Small intestine (tissue), 7 donors: ENCODE data around the gene SEMA3D. TPM values are rescaled to one million over a fixed set of nuclear protein-coding genes. Genes with fewer than 3 reads are reported as not detected.

Experiments used
- DNase-seq, 2 donors: peaks; one replicate each; pipeline versions ENCODE4 v3.0.0 to v3.0.0-alpha.2; 2013
- FAIRE-seq: peaks from 2 replicates; lab custom pipeline; 2012; peaks lifted over from hg19 to GRCh38; lab: Jason Lieb, UNC
- H3K27ac ChIP-seq, 3 donors: one replicate each; pipeline ENCODE4 v1.5.1; 2013; ENCODE audit warnings: low read length in 2 of 3, mild to moderate bottlenecking in 2 of 3, control low read depth in 1 of 3, inconsistent platforms in 1 of 3, low read depth in 1 of 3, moderate library complexity in 1 of 3
- H3K27me3 ChIP-seq, 3 donors: one replicate each; pipeline ENCODE4 v1.6.1; 2013; ENCODE audit warnings: low read length in 3 of 3, inconsistent platforms in 1 of 3; ENCODE audit not compliant: control insufficient read depth in 3 of 3, insufficient read depth in 3 of 3
- H3K36me3 ChIP-seq, 3 donors: one replicate each; pipeline ENCODE4 v1.6.1; 2013; ENCODE audit warnings: low read length in 3 of 3, inconsistent platforms in 1 of 3, low read depth in 1 of 3, mild to moderate bottlenecking in 1 of 3, moderate library complexity in 1 of 3; ENCODE audit not compliant: control insufficient read depth in 3 of 3, insufficient read depth in 2 of 3
- H3K4me1 ChIP-seq, 3 donors: one replicate each; pipeline ENCODE4 v1.6.1; 2013; ENCODE audit warnings: low read length in 2 of 3, inconsistent platforms in 1 of 3, low read depth in 1 of 3, mild to moderate bottlenecking in 1 of 3, moderate library complexity in 1 of 3; ENCODE audit not compliant: control insufficient read depth in 3 of 3, insufficient read depth in 2 of 3
- H3K4me3 ChIP-seq, 3 donors: one replicate each; pipeline ENCODE4 v1.5.1; 2013; ENCODE audit warnings: low read length in 3 of 3, control low read depth in 1 of 3, inconsistent platforms in 1 of 3, low read depth in 1 of 3, mild to moderate bottlenecking in 1 of 3, moderate library complexity in 1 of 3
- H3K9me3 ChIP-seq, 2 donors: one replicate each; pipeline ENCODE4 v1.6.1; 2013; ENCODE audit warnings: low read depth in 1 of 2, low read length in 1 of 2; ENCODE audit not compliant: control insufficient read depth in 2 of 2, insufficient read depth in 1 of 2
- WGBS, 3 donors: extraction: QIAGEN DNeasy Blood & Tissue Kit; methylation state at CpG; one replicate each; pipeline ENCODE4 v1.1.7; 2013; 5-methylcytosine and 5-hydroxymethylcytosine counted together
- polyA plus RNA-seq, 4 donors: library from polyadenylated mRNA; stranded (reverse) in 3 of 4; unstranded in 1 of 4; fragments of 200-250 nt in 3 of 4; fragments of 120-200 nt in 1 of 4; gene quantifications; one replicate each; pipeline versions ENCODE4 v1.2.1 to v1.2.3, GENCODE V29; 2013
- donor health status: healthy with polysubstance abuse.
- donor health status: control.
- donor health status: control.
- donor health status: Bipolar disorder and iron deficiency.
- donor health status: healthy.

Gene SEMA3D
- polyA plus RNA-seq, 4 donors = 0.27 to 6.9 (median 0.95) TPM; not detected in 1

GRCh38 chr7:85221796-85222195 lies 34.9 kb upstream of the SEMA3D start:
- FAIRE-seq = no peak
- DNase-seq = no peak
- no peak overlapping the region for H3K4me3 ChIP-seq
- no peaks in the 10 kb centered on the region for H3K36me3 ChIP-seq
- H3K27ac ChIP-seq = no peak overlapping the region
- no peaks in the 10 kb centered on the region for H3K27me3 ChIP-seq
- H3K9me3 ChIP-seq = no peaks in the 10 kb centered on the region
- H3K4me1 ChIP-seq = no peaks in the 10 kb centered on the region

GRCh38 chr7:85220651-85221050 lies 33.8 kb upstream of the SEMA3D start:
- Histone ChIP-seq H3K27ac (no peak overlapping the region), H3K4me1 (no peaks in the 10 kb centered on the region), H3K9me3 (no peaks in the 10 kb centered on the region), H3K36me3 (no peaks in the 10 kb centered on the region), H3K4me3 (no peak overlapping the region), H3K27me3 (no peaks in the 10 kb centered on the region)
- FAIRE-seq = no peak
- no peak for DNase-seq

- no peaks in the 10 kb centered on the region for H3K9me3 ChIP-seq
- no peak for DNase-seq
- no peaks in the 10 kb centered on the region for H3K4me1 ChIP-seq
- H3K4me3 ChIP-seq = no peak overlapping the region
- H3K27me3 ChIP-seq = no peaks in the 10 kb centered on the region
- H3K27ac ChIP-seq = no peak overlapping the region
- no peak for FAIRE-seq
- 81 to 91% (median 89%) methylated on average over 2 of the region's 2 CpGs for WGBS, 3 donors
- no peaks in the 10 kb centered on the region for H3K36me3 ChIP-seq
Measured at GRCh38 chr7:85220023-85220422, 33.2 kb upstream of the SEMA3D start.

GRCh38 chr7:85217085-85217484 lies 30.2 kb upstream of the SEMA3D start:
- H3K4me3 ChIP-seq = no peak overlapping the region
- H3K36me3 ChIP-seq = no peaks in the 10 kb centered on the region
- H3K9me3 ChIP-seq = no peaks in the 10 kb centered on the region
- no peak overlapping the region for H3K27ac ChIP-seq
- 81 to 86% (median 86%) methylated on average over 2 of the region's 2 CpGs for WGBS, 3 donors
- DNase-seq (no peak), FAIRE-seq (no peak)
- H3K4me1 ChIP-seq = no peaks in the 10 kb centered on the region
- no peaks in the 10 kb centered on the region for H3K27me3 ChIP-seq

GRCh38 chr7:85215098-85215497 lies 28.2 kb upstream of the SEMA3D start:
- H3K36me3 ChIP-seq = no peaks in the 10 kb centered on the region
- no peaks in the 10 kb centered on the region for H3K9me3 ChIP-seq
- H3K27me3 ChIP-seq = no peaks in the 10 kb centered on the region
- DNase-seq (no peak), FAIRE-seq (no peak)
- H3K4me3 ChIP-seq = no peak overlapping the region
- H3K4me1 ChIP-seq = no peaks in the 10 kb centered on the region
- WGBS, 3 donors = 79 to 80% (median 80%) methylated on average over 1 of the region's 1 CpG
- H3K27ac ChIP-seq = no peak overlapping the region

GRCh38 chr7:85213500-85213899 lies 26.6 kb upstream of the SEMA3D start:
- 26 to 60% (median 35%) methylated on average over 1 of the region's 1 CpG for WGBS, 3 donors
- DNase-seq (no peak), FAIRE-seq (no peak)
- Histone ChIP-seq H3K4me3 (no peak overlapping the region), H3K9me3 (no peaks in the 10 kb centered on the region), H3K36me3 (no peaks in the 10 kb centered on the region), H3K4me1 (no peaks in the 10 kb centered on the region), H3K27me3 (no peaks in the 10 kb centered on the region), H3K27ac (no peak overlapping the region)

GRCh38 chr7:85205754-85206153 lies 18.9 kb upstream of the SEMA3D start:
- H3K4me1 ChIP-seq = no peaks in the 10 kb centered on the region
- no peak for FAIRE-seq
- 64 to 68% (median 68%) methylated on average over 2 of the region's 2 CpGs for WGBS, 3 donors

GRCh38 chr7:85204496-85204895 lies 17.6 kb upstream of the SEMA3D start:
- no peak for DNase-seq
- H3K9me3 ChIP-seq = peaks cover 0 to 5% of the 10 kb centered on the region in 2 donors
- no peak overlapping the region for H3K27ac ChIP-seq
- FAIRE-seq = no peak
- 44 to 89% (median 80%) methylated on average over 2 of the region's 2 CpGs for WGBS, 3 donors
- no peaks in the 10 kb centered on the region for H3K36me3 ChIP-seq
- no peaks in the 10 kb centered on the region for H3K4me1 ChIP-seq
- no peaks in the 10 kb centered on the region for H3K27me3 ChIP-seq
- H3K4me3 ChIP-seq = no peak overlapping the region

More at GRCh38 chr7:85205754-85206153, 18.9 kb upstream of the SEMA3D start:
- no peaks in the 10 kb centered on the region for H3K36me3 ChIP-seq
- no peak overlapping the region for H3K27ac ChIP-seq
- DNase-seq = no peak
- no peaks in the 10 kb centered on the region for H3K9me3 ChIP-seq
- H3K4me3 ChIP-seq = no peak overlapping the region
- no peaks in the 10 kb centered on the region for H3K27me3 ChIP-seq

GRCh38 chr7:85204061-85204460 lies 17.2 kb upstream of the SEMA3D start:
- no peak for FAIRE-seq
- H3K36me3 ChIP-seq = no peaks in the 10 kb centered on the region
- no peak overlapping the region for H3K27ac ChIP-seq
- no peak overlapping the region for H3K4me3 ChIP-seq
- H3K27me3 ChIP-seq = no peaks in the 10 kb centered on the region
- no peaks in the 10 kb centered on the region for H3K4me1 ChIP-seq
- DNase-seq = no peak
- 67 to 80% (median 71%) methylated on average over 2 of the region's 2 CpGs for WGBS, 3 donors
- peaks cover 0 to 5% of the 10 kb centered on the region in 2 donors for H3K9me3 ChIP-seq
